ENCODE results near the gene CAPN2.
A peak's percentile ranks its signal among the peaks of the same experiment; 100 is the strongest.

The CAPN2 gene

GRCh38 chr1:223670458-223671159 is 41.7 kb upstream of the CAPN2 start:
- no peak for DNase-seq (ENCODE audit: low read depth)
- peak; percentile 46 for TF ChIP-seq CTCF (IDR thresholded peaks at IDR 0.05; ENCODE audit: control insufficient read depth, insufficient read depth, low read depth, low read length, missing control alignments)
- no peak overlapping the region for H3K4me3 ChIP-seq (ENCODE audit: control insufficient read depth, low read depth, low read length)

GRCh38 chr1:223674119-223674890 is 38.0 kb upstream of the CAPN2 start:
- TF ChIP-seq CTCF (IDR thresholded peaks at IDR 0.05; ENCODE audit: control insufficient read depth, insufficient read depth, low read depth, low read length, missing control alignments) = no peak
- H3K4me3 ChIP-seq (ENCODE audit: control insufficient read depth, low read depth, low read length) = no peak overlapping the region
- no peak for DNase-seq (ENCODE audit: low read depth)

- TF ChIP-seq CTCF (IDR thresholded peaks at IDR 0.05; ENCODE audit: control insufficient read depth, insufficient read depth, low read depth, low read length, missing control alignments) = no peak
- H3K4me3 ChIP-seq (ENCODE audit: control insufficient read depth, low read depth, low read length) = no peak overlapping the region
- DNase-seq (ENCODE audit: low read depth) = no peak
Observed at GRCh38 chr1:223678841-223679240, 33.5 kb upstream of the CAPN2 start.

- TF ChIP-seq CTCF (IDR thresholded peaks at IDR 0.05; ENCODE audit: control insufficient read depth, insufficient read depth, low read depth, low read length, missing control alignments) = no peak
- H3K4me3 ChIP-seq (ENCODE audit: control insufficient read depth, low read depth, low read length) = no peak overlapping the region
- DNase-seq (ENCODE audit: low read depth) = no peak
Observed at GRCh38 chr1:223680188-223680587, 32.2 kb upstream of the CAPN2 start.

GRCh38 chr1:223682502-223682901 is 29.8 kb upstream of the CAPN2 start:
- DNase-seq (ENCODE audit: low read depth) = no peak
- H3K4me3 ChIP-seq (ENCODE audit: control insufficient read depth, low read depth, low read length) = no peak overlapping the region
- no peak for TF ChIP-seq CTCF (IDR thresholded peaks at IDR 0.05; ENCODE audit: control insufficient read depth, insufficient read depth, low read depth, low read length, missing control alignments)

- DNase-seq (ENCODE audit: low read depth) = no peak
- TF ChIP-seq CTCF (IDR thresholded peaks at IDR 0.05; ENCODE audit: control insufficient read depth, insufficient read depth, low read depth, low read length, missing control alignments) = peak; percentile 67
- H3K4me3 ChIP-seq (ENCODE audit: control insufficient read depth, low read depth, low read length) = no peak overlapping the region
Observed at GRCh38 chr1:223683586-223684487, 28.5 kb upstream of the CAPN2 start.
